ENCODE results near the gene FSCN2.

DNA sequence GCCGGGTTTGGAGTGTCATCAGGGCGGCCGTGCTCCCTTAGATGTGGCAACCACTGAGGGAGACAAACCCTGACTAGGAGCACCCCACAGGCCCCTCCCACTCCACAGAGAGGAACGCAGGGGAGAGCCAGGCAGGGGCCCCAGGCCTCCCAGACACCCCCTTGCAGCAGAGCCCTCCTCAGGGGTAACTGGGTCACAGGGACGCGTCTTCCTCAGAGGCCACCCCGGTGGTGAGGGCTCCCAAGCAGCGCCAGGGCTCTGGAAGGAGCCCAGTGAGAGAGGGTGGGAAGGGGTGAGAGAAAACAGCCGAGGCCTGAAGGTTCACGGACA, 11.4 kb downstream of the FSCN2 start:
- TF ChIP-seq, protein P1, sequence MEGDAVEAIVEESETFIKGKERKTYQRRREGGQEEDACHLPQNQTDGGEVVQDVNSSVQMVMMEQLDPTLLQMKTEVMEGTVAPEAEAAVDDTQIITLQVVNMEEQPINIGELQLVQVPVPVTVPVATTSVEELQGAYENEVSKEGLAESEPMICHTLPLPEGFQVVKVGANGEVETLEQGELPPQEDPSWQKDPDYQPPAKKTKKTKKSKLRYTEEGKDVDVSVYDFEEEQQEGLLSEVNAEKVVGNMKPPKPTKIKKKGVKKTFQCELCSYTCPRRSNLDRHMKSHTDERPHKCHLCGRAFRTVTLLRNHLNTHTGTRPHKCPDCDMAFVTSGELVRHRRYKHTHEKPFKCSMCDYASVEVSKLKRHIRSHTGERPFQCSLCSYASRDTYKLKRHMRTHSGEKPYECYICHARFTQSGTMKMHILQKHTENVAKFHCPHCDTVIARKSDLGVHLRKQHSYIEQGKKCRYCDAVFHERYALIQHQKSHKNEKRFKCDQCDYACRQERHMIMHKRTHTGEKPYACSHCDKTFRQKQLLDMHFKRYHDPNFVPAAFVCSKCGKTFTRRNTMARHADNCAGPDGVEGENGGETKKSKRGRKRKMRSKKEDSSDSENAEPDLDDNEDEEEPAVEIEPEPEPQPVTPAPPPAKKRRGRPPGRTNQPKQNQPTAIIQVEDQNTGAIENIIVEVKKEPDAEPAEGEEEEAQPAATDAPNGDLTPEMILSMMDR (IDR thresholded peaks at IDR 0.05; ENCODE audit: low read length), result no peak
- TF ChIP-seq EZH2 (IDR thresholded peaks at IDR 0.05; ENCODE audit: borderline replicate concordance, low read length), result no peak
